ENCODE results near the gene ALKAL2.

DNA sequence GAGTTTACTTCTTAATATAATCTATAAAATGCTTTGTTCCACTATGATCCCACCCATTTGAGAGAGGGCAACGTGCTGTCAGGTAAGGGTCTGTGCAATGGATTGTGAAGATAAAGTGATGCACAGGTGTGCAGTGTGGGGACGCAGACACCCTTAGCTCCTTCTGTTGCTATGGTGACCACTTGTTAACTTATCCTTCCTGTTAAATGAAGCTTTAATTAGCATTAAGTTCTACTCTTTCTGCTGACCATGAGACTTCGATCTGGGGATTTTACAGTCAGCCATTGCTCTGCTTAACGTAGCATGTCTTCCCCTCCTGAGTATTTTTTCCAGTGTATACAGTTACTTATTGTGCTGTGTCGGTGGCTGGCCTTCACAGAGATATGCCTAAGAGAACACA lies 23.1 kb upstream of the ALKAL2 start:
- TF ChIP-seq, protein P1, sequence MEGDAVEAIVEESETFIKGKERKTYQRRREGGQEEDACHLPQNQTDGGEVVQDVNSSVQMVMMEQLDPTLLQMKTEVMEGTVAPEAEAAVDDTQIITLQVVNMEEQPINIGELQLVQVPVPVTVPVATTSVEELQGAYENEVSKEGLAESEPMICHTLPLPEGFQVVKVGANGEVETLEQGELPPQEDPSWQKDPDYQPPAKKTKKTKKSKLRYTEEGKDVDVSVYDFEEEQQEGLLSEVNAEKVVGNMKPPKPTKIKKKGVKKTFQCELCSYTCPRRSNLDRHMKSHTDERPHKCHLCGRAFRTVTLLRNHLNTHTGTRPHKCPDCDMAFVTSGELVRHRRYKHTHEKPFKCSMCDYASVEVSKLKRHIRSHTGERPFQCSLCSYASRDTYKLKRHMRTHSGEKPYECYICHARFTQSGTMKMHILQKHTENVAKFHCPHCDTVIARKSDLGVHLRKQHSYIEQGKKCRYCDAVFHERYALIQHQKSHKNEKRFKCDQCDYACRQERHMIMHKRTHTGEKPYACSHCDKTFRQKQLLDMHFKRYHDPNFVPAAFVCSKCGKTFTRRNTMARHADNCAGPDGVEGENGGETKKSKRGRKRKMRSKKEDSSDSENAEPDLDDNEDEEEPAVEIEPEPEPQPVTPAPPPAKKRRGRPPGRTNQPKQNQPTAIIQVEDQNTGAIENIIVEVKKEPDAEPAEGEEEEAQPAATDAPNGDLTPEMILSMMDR (IDR thresholded peaks at IDR 0.05; ENCODE audit: insufficient read depth, low read depth, low read length), result no peak
- no peak for TF ChIP-seq EZH2 (IDR thresholded peaks at IDR 0.05; ENCODE audit: insufficient read depth, low read length)

Data from astrocyte (in vitro differentiated cells and primary cell).